DND-41 (cell line): ENCODE measurements around the gene SNTG2.

ENCODE experiments used
- ATAC-seq: fragments of 200-7000 bp; cut with Tn5 transposase; 3 replicates; pipeline ENCODE4 v1.9.1; 2021; ENCODE audit warnings: low read depth; ENCODE audit not compliant: insufficient read depth
- DNase-seq: peaks from one replicate; pipeline ENCODE4 v3.0.0-alpha.2; 2020
- H2AFZ ChIP-seq: 2 replicates; pipeline ENCODE4 v1.6.0; 2012; ENCODE audit warnings: low read depth, low read length
- H3K27ac ChIP-seq: 2 replicates; pipeline ENCODE4 v1.5.1; 2012; ENCODE audit warnings: low read length, inconsistent platforms
- H3K27me3 ChIP-seq: fragments of 200-600 bp; sonication (generic); 2 replicates; pipeline ENCODE4 v1.6.0; 2012; ENCODE audit warnings: low read length, mild to moderate bottlenecking, inconsistent platforms; ENCODE audit not compliant: insufficient read depth, poor library complexity
- H3K36me3 ChIP-seq: 2 replicates; pipeline ENCODE4 v1.5.1; 2012; ENCODE audit warnings: low read length, inconsistent platforms; ENCODE audit not compliant: insufficient read depth
- H3K4me1 ChIP-seq: 2 replicates; pipeline ENCODE4 v1.5.1; 2012; ENCODE audit warnings: mild to moderate bottlenecking, low read length; ENCODE audit not compliant: insufficient read depth
- H3K4me2 ChIP-seq: 2 replicates; pipeline ENCODE4 v1.6.0; 2012; ENCODE audit warnings: mild to moderate bottlenecking, moderate library complexity, low read length, inconsistent platforms; ENCODE audit not compliant: insufficient read depth
- H3K4me3 ChIP-seq, 2 experiments: fragments of 200-600 bp in 1 of 2; shearing (Covaris generic) in 1 of 2; 2 replicates each; pipeline ENCODE4 v1.5.1; 2012 to 2016; ENCODE audit warnings: inconsistent platforms in 2 of 2, low read length in 2 of 2, mild to moderate bottlenecking in 2 of 2, low read depth in 1 of 2, moderate library complexity in 1 of 2
- H3K79me2 ChIP-seq: 2 replicates; pipeline ENCODE4 v1.6.0; 2012; ENCODE audit warnings: low read length, inconsistent platforms; ENCODE audit not compliant: insufficient read depth
- H3K9ac ChIP-seq: 2 replicates; pipeline ENCODE4 v1.6.0; 2012; ENCODE audit warnings: low read depth, mild to moderate bottlenecking, inconsistent platforms, low read length, moderate library complexity
- H3K9me3 ChIP-seq: 2 replicates; pipeline ENCODE4 v1.5.1; 2012; ENCODE audit warnings: low read length, moderate library complexity, mild to moderate bottlenecking, inconsistent platforms; ENCODE audit not compliant: insufficient read depth, severe bottlenecking
- H4K20me1 ChIP-seq: 2 replicates; pipeline ENCODE4 v1.6.0; 2012; ENCODE audit warnings: low read length; ENCODE audit not compliant: insufficient read depth
- EZH2 ChIP-seq: IDR thresholded peaks from 3 replicates; pipeline ENCODE4 v1.6.1; 2012; ENCODE audit warnings: borderline replicate concordance, low read depth, mild to moderate bottlenecking, moderate library complexity, low read length, inconsistent platforms; ENCODE audit not compliant: severe bottlenecking
- TF ChIP-seq, protein P1 (sequence below): IDR thresholded peaks from 2 replicates; pipeline ENCODE4 v1.5.1; 2012; ENCODE audit warnings: borderline replicate concordance, low read length, moderate library complexity, mild to moderate bottlenecking; ENCODE audit not compliant: poor library complexity, severe bottlenecking; ENCODE audit errors: extremely low read depth

Gene SNTG2

GRCh38 chr2:1168846-1169245, 218.2 kb downstream of the SNTG2 start:
- DNase-seq (no peak), ATAC-seq (0 out of 3 replicates have a peak, but pooled peaks have one; percentile 18)
- Histone ChIP-seq H3K9ac (no peak overlapping the region), H4K20me1 (no peaks in the 10 kb centered on the region), H3K4me3 (no peak overlapping the region), H3K27ac (no peak overlapping the region), H3K4me1 (peaks cover 6% of the 10 kb centered on the region), H3K4me2 (no peak overlapping the region), H3K27me3 (no peaks in the 10 kb centered on the region), H3K36me3 (peaks cover 10% of the 10 kb centered on the region), H3K9me3 (peaks cover 2% of the 10 kb centered on the region), H2AFZ (no peak overlapping the region), H3K79me2 (no peaks in the 10 kb centered on the region)
- no peak for TF ChIP-seq EZH2
- TF ChIP-seq, protein P1, sequence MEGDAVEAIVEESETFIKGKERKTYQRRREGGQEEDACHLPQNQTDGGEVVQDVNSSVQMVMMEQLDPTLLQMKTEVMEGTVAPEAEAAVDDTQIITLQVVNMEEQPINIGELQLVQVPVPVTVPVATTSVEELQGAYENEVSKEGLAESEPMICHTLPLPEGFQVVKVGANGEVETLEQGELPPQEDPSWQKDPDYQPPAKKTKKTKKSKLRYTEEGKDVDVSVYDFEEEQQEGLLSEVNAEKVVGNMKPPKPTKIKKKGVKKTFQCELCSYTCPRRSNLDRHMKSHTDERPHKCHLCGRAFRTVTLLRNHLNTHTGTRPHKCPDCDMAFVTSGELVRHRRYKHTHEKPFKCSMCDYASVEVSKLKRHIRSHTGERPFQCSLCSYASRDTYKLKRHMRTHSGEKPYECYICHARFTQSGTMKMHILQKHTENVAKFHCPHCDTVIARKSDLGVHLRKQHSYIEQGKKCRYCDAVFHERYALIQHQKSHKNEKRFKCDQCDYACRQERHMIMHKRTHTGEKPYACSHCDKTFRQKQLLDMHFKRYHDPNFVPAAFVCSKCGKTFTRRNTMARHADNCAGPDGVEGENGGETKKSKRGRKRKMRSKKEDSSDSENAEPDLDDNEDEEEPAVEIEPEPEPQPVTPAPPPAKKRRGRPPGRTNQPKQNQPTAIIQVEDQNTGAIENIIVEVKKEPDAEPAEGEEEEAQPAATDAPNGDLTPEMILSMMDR = no peak

DNA sequence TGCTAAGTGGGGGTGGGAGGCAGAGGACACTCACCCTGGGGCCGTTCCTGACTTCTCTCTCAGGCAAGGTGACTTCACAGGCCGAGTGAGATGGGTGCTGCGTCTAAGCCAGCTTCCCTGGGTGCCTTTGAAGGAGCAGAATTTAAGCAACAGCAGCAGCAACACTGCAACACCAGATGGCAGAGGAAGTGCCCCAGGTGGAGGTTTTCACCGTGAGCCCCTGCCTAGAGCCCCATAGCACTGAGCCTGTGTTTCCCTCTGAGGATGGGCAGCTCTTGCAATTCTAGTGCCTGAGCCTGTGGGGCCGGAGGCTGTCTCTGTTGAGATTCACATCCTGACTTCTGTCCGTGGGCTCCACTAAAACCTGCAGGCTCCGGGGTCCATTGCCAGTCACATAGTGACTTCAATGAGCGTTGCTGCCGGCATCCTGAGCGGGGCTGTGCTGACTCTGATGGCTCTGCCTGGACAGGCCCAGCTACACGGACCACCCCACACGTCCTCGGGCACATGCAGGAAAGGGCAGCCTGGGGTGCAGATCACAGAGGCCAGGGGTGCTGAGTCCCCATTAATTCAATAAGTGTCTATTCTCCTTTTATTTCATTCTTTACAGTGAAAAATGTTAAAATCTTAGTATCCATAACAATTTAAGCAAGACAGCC, 218.8 kb downstream of the SNTG2 start:
- no peak overlapping the region for H3K27ac ChIP-seq
- TF ChIP-seq, protein P1 = peak; percentile 38
- TF ChIP-seq EZH2 = no peak
- H3K4me3 ChIP-seq = no peak overlapping the region
- peaks cover 8% of the 10 kb centered on the region for H3K4me1 ChIP-seq
- no peaks in the 10 kb centered on the region for H3K9me3 ChIP-seq
- no peaks in the 10 kb centered on the region for H3K79me2 ChIP-seq
- no peak overlapping the region for H2AFZ ChIP-seq
- H3K27me3 ChIP-seq = no peaks in the 10 kb centered on the region
- DNase-seq = peak; percentile 36
- no peaks in the 10 kb centered on the region for H4K20me1 ChIP-seq
- peak; percentile 76 for ATAC-seq
- no peak overlapping the region for H3K4me2 ChIP-seq
- H3K9ac ChIP-seq = no peak overlapping the region
- peaks cover 10% of the 10 kb centered on the region for H3K36me3 ChIP-seq

DNA sequence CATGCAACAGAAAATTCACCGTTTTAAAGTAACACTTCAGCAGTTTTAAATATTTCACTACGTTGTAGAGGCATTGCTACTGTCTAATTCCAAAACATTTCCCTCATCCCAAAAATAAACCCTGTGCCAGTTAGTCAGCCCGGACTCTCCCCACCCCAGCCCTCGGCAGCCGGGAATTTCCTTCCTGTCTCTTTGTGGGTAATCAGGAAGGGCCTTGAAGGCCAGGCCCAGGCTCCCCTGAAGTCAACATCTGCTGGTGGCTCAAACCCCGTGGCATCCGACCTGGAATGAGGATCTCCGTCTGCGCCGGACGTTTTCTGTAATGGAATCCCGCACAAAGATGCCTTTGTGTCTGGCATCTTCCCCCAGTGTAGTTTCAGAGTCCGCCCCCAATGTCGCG, 219.6 kb downstream of the SNTG2 start:
- H3K4me3 ChIP-seq = no peak overlapping the region
- no peak for DNase-seq
- no peak overlapping the region for H2AFZ ChIP-seq
- H3K4me2 ChIP-seq = no peak overlapping the region
- peaks cover 10% of the 10 kb centered on the region for H3K36me3 ChIP-seq
- no peaks in the 10 kb centered on the region for H4K20me1 ChIP-seq
- no peak overlapping the region for H3K27ac ChIP-seq
- H3K79me2 ChIP-seq = no peaks in the 10 kb centered on the region
- H3K9me3 ChIP-seq = no peaks in the 10 kb centered on the region
- H3K4me1 ChIP-seq = peaks cover 16% of the 10 kb centered on the region
- H3K27me3 ChIP-seq = no peaks in the 10 kb centered on the region
- no peak for ATAC-seq
- no peak overlapping the region for H3K9ac ChIP-seq
- TF ChIP-seq, protein P1 = no peak
- TF ChIP-seq EZH2 = no peak

GRCh38 chr2:1170711-1171110, 220.1 kb downstream of the SNTG2 start:
- H3K9me3 ChIP-seq = no peaks in the 10 kb centered on the region
- no peak overlapping the region for H2AFZ ChIP-seq
- H3K4me1 ChIP-seq = peaks cover 21% of the 10 kb centered on the region
- H3K9ac ChIP-seq = no peak overlapping the region
- no peaks in the 10 kb centered on the region for H3K27me3 ChIP-seq
- no peaks in the 10 kb centered on the region for H3K79me2 ChIP-seq
- ATAC-seq (no peak), DNase-seq (no peak)
- no peaks in the 10 kb centered on the region for H4K20me1 ChIP-seq
- H3K27ac ChIP-seq = no peak overlapping the region
- TF ChIP-seq, protein P1 = no peak
- no peak for TF ChIP-seq EZH2
- H3K36me3 ChIP-seq = peaks cover 12% of the 10 kb centered on the region
- H3K4me2 ChIP-seq = no peak overlapping the region
- H3K4me3 ChIP-seq = no peak overlapping the region
